ENCODE measurements around the gene SHC2.
"Not testable (repeated sequence)": the region's sequence is repeated elsewhere in the genome, so short reads cannot be mapped to it uniquely, and the experiment has no call there.

The SHC2 gene

DNA sequence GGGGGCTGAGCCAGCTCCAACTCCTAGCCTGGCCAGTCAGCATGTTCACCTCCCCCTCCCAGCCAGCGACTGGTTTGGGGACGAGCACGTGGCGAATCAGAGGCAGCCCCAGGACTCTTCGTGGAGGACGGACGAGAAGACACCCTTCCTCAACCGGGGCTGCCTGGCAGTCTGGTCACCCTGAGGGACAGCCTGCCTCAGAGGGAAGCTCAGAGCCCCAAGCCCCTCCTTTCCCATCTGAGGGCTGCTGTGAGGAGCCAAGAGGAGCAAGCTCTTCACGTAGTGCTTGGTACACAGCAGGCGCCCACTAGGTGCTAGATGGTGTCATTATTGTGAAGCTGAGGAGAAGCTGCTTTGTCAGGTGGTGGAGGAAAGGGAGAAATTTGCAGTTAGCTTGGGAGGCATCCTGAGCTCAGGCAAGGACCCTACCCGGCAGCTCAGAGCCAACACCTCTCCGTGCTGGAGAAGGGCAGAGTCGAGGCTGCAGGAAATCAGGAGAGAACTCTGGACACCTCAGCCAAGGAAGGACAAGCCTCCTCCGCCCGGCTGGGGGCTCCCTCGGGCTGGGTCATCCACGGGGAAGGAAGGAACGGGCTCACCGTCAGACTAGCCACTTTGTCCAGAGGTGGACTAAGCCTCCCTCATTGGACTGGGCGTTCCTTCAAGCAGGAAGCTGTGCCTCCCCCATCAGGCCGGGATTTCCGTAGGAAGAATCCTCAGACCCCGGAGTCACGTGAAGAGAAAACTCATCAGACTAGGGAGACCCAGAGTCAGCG lies 37.0 kb downstream of the SHC2 start:
- DNase-seq (ENCODE audit: low spot score), result no peak

DNA sequence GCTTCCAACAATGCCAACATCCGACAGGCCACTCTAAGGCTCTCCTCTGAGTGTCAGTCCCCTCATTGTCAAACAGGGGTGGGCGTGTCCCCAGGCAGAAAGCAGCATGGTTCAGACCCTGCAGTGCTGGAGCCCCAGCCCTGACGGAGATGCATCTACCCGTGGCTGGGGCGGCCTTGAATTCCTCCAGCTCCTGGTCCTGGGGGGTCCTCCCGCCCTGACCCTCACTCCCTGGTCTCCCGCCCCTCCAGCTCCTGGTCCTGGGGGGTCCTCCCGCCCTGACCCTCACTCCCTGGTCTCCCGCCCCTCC lies 38.0 kb downstream of the SHC2 start:
- not testable (repeated sequence) for DNase-seq (ENCODE audit: low spot score)

DNA sequence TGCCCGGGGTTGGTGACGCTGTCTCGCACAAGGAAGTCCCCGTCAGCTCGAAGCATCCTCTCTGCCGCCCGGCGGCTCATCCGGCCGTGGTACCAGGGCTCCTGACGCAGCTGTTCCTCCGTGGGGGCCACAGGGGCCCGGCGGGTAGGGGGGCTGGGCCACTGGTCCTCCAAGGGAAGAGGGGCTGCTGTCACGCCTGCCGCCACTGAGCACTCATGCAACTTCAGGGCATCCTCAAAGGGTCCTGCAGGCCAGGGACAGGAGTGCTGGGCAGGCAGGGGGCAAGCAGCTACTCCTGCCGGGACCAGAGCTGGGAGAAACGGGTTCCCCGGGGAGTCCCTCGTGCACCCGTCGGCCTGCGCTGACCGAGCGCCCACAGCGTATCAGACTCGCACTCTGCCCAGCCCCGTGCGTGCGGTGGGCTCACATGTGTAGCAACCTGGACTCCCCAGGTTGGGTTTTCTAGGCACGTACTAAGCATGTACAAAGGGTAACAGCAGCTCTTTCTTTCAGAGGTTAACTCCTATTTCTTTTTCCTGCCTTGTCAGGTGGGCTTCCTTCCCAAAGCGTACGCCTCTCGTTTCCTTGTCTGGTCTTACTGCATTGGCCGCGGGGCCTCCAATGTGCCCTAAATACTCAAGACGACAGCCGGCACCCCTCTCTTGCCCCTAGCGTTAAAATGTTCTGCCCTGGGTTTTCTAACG lies 38.5 kb downstream of the SHC2 start:
- DNase-seq (ENCODE audit: low spot score), result no peak

DNA sequence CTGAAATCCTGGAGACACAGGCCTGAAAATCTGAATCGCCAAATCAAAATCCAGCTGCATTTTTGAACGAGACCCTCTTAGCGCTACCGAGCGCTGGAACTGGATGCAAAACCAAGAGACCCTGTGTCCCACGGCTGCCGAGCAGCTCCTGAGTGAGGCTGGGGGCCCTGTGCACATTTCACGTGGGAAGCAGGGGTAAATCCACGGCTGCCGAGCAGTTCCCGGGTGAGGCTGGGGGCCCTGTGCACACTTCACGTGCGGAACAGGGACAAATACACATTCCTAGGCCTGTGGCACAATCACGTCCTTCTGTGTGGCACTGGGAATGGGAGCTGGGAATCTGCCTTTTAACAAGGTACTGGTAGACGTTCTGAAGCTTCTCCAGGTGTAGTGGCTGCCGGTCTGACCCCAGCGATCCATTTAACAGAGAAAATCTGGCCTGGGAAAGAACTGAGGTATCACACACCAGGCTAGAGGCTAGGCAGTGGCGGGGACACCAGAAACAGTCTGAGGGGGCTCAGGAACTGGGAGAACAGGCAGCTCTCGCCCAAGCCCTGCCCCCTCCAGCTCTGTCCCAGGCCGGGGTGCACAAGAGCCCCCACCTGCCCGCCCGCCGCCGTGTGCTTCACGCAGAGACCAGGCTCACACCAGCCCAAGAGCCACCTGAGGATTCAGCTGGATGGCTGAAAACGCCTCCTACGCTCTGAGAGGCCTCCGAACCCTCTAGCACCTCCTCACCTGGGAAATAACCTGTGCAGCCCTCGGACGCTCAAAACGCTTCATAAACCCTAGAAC lies 40.9 kb downstream of the SHC2 start:
- DNase-seq (ENCODE audit: low spot score), result no peak

DNA sequence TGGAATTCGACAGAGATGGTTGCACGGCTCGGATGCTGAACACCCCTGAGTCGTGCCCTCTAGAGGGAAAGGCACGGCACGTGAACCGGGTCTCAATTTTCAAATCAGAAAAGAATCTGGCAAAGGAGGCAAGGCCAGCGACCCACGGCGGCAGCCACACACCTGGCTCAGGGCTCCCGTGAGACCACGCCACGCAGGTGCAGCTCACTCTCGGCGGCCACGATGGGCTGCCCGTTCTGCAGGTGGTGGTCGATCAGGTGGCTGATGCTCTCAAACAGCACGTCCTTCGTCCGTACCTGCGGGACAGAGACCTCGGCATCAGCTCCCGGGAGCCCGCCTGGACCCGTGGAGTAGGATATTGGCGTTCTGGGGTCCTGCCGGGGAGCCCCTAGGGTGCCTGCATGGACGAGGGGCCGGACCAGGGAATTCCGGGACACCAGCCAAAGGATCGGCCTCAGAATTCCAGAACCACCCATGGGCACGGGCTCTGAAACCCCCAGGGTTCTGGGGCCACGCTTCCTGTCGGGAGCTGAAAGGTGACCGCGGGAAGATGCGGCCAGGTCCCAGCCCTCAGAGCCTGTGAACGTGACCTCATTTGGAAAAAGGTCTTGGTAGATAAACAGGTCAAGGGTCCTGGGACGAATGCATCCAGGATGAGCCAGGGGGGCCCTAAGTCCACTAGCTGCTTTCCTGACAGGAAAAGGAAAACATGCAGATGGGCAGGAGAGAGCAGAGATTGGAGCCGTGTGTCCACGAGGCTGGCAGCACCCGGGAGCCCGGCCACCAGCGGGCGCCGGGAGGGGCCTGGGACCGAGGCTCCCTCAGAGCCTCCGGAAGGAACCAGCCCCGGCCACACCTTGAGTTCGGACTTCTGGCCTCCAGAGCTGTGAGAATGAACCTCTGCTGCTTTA lies 41.8 kb downstream of the SHC2 start:
- no peak for DNase-seq (ENCODE audit: low spot score)

DNA sequence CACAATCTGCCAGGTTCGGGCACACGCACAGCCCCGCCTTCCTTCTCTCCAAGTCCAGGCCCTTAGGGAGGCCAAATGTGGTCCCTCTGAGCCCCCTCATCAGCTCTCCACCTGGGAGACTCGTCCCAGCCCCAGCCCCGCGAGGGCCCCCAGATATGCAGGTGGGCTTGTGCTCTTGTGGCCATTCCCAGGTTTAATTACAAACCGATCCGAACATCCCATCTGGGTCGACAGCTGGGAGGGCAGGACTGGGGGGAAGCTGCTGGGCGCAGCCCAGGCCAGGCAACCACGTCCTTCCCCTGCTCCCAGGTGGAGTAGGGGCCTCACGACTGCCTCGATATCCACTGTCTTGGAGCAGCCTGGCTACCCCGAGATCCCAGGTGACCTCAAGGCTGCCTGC lies 44.4 kb downstream of the SHC2 start:
- no peak for DNase-seq (ENCODE audit: low spot score)

DNA sequence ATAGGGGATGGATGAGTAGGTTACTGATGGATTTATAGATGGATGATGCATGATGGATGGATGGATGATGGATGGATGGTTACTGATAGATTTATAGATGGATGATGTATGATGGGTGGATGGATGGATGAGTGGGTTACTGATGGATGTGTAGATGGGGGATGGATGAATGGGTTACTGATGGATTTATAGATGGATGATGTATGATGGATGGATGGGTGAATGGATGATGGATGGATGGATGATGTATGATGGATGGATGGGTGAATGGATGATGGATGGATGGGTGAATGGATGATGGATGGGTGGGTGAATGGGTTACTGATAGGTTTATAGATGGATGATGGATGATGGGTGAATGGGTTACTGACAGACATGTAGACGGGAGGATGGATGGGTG lies 45.5 kb downstream of the SHC2 start:
- no peak for DNase-seq (ENCODE audit: low spot score)

DNA sequence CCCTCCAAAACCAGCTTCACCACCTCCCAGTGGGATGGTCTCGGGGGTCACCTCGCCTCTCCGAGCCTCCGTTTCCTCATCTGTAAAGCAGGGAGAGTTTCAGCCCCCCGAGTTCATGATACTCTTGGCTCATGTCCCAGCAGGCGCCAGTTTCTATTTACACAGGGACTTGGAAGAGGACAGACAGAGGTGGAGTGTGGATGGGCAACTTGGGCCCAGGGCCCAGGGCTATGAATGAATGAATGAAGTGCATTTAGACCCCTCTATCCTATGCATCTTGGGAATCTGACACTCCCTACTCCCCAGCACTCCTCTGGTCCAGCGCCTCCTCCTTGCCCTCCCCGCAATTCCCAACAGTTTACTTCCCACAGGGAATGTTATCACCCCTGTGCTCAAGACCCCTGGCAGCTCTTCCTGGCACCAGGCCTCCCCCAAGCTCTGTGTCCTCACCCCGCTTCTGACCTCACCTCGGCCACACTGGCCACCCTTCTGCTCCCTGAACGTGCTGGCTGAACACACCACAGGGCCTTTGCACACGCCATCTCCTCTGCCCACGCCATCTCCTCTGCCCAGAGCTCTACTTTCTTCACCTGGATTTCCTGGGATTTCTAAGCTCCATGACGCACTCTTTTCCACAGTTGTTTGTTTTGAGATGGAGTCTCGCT lies 46.9 kb downstream of the SHC2 start:
- DNase-seq (ENCODE audit: low spot score), result no peak

DNA sequence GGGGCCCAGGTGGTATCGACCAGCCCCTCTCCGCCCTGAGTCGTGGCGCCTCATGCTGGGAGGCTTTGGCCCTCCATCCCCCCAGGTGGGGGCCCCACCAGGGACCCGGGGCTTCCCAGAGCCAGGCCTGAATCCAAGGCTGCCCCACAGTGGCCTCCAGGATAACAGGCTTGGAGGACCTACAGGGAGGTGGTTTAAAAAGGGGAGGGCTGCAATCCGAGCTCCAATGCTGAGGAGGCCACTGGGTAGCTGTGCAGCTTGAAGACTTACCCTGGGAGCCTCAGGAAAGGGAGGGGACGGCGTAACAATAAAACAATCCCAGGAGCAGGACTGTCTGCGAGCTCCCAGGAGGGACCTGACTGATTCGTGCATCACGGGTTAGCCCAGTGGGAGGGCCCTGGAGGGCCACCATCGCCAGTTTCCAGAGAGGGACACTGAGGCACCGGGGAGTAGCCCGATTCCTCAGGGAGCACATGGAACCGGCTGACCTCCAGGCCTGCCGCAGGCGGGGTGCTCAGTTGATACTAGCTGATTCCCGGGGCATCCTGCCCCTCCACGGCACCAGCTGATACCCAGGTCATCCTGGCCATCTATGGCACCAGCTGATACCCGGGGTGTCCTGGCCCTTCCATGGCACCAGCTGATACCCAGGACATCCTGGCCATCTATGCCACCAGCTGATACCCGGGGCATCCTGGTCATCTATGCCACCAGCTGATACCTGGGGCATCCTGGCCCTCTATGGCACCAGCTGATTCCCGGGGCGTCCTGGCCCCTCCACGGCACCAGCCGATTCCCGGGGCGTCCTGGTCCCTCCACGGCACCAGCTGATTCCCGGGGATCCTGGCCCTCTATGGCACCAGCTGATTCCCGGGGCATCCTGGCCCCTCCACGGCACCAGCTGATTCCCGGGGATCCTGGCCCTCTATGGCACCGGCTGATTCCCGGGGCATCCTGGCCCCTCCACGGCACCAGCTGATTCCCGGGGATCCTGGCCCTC lies 48.2 kb downstream of the SHC2 start:
- peak; percentile 21 for DNase-seq (ENCODE audit: low spot score)

DNA sequence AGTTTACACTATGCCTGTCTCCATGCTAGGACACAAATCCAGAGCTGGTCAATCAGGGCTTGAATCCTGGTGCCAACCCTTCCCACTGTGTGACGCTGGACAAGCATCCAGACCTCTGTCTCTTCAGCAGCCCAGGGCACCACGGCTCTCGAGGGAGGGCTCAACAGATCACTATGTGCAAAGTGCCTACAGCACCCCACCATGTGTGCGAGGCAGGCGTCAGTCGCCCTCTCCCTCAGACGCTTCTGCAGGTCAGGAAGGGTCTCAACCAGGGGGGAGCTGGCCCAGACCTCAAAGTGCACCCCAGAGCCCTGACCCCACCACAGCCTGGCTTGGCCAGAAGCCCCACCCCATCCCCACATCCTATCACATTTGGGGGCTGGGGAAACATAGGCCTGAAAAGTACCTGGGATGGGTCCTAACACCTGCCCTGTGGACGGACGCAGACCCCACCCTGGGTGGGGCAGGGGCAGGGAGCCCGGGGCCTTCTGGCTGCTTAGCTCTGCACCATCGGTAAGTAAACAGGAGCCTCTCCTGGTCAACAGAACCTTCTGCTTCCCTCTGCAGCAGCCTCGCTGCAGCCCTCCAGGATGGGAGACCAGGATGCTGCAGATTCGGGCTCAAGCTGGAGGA lies 49.0 kb downstream of the SHC2 start:
- no peak for DNase-seq (ENCODE audit: low spot score)

DNA sequence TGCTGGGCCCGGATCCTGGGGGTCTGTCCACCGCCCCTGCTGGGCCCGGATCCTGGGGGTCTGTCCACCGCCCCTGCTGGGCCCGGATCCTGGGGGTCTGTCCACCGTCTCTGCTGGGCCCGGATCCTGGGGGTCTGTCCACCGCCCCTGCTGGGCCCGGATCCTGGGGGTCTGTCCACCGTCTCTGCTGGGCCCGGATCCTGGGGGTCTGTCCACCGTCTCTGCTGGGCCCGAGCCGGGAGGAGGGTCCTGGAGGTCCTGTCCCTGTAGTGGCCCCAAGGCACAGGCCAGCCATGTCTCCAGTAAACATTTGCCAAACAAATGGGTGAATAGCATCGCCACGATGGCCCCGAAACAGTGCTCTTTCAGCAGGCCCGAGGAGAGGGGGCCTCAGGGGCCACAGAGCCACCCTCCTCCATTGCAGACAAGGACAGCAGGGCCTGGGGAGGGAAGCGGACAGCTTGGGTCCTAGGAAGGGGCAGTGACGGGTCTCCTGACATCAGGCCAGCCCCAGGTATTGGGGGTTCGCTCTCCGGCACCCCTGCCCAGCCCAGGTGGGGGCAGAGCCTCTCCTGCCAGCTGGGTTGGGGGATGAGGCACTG lies 49.6 kb downstream of the SHC2 start:
- DNase-seq (ENCODE audit: low spot score), result not testable (repeated sequence)

DNA sequence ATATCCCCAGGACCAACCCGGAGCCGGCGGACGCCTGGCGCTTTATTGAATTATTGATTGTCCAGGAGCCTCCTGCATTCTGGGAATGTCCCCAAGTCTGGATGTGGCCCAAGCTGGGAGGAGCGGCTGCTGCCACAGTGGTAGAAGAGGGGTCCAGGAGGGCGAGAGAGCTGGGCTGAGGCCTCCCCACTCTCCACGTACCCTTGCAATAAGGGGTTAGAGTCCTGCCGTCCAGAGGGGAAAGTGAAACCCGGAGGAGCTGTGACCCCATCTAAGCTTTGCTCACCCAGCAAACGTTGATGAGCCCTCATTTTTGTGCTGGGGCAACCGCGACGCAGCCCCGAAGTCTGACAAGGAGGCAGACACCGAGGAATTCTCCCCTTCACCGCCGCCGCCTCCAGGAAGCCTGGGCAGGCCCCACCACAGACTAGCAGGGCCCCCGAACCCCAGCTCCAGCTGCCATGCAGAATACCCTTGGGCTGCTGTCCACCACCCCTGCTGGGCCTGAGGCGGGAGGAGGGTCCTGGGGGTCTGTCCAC lies 50.5 kb downstream of the SHC2 start:
- DNase-seq (ENCODE audit: low spot score), result no peak

DNA sequence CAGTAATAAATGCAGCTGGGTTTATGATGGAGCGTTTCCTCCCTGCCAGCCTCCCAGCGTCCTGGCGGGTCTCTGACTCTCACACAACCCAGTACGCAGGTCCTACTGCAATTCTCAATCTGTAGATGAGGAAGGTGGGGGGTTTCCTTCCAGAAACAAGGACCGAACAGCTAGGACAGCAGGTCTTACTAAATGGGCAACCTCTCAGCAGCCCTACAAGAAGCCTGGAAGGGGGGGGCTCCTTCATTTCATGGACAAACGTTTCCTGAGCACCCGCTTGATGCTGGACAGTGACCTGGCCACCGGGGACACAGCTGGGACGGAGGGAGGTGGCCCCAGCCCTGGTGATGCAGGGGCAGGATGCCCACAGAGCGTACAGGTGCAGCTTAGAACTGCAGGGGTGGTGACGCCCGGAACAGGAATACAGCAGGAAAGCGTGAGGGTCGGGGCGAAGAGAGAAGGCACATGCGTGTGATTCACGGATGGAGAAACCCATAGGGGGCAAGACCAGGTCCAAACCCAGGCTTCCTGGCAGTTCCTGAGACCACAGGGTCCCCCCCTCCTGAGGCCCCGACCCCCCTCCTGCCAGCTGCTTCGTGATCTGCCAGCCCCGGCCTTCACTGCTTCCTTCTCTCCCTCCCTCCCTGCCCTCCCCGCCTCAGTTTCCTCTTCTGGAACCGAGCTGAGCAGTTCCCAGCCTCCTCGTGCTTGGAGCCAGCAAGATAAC lies 51.2 kb downstream of the SHC2 start:
- no peak for DNase-seq (ENCODE audit: low spot score)

DNA sequence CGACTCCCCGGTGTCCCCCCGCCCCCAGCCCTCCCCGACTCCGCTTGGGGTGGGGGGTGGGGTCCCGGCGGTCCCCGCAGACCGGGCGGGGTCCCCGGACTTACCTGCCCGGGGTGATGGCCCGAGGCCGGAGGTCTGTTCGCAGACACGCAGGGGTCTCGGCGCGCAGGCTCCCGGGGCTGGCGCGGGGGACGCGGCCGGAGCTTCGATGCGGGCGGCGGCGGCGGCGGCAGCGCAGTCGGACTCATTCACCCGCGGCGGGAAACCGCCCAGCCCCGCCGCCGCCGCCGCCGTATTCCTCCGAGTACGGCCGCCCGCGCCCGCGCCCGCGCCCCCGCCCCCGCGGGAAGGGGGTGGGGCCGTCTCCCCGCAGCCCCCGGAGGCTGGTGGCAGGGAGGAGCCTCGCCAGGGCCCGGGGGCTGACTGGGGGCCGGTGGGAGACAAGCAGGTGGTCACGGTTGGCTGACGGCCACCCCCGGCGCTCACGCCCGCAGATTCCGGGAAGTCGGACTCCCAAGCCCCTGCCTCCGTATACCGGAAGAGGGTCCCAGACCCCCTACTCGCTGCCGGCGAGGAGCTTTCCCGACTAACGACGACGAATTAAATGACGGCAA lies 51.8 kb downstream of the SHC2 start, which contains the start of gene C2CD4C:
Gene C2CD4C (minus strand): TSS at position 246 of the 614 bp plus-strand sequence. CDS start 786 bp downstream, outside the sequence.
- no peak for DNase-seq (ENCODE audit: low spot score)

DNA sequence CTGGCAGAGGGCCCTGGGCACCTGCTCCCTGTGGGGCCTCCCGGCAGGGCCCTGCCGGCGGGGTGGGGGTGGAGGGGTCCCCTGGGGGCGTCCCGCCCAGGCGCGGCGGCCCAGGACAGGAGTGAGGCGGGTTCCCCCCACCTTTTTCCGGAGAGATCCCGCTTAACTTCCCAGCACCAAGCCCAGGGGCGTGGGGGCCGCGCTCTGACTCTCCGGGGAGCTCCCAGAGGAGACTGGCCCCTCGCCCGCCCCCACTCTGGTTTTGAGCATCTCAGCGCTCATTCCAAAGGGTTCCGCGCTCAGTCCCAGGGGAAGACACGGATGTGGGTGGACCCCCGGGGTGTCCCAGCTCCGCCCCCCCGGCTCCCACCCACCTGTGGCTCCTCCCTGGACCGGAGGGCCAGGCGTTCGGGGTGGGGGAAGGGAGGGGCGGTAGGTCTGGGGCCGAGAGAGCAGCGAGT lies 52.4 kb downstream of the SHC2 start:
- DNase-seq (ENCODE audit: low spot score), result no peak

DNA sequence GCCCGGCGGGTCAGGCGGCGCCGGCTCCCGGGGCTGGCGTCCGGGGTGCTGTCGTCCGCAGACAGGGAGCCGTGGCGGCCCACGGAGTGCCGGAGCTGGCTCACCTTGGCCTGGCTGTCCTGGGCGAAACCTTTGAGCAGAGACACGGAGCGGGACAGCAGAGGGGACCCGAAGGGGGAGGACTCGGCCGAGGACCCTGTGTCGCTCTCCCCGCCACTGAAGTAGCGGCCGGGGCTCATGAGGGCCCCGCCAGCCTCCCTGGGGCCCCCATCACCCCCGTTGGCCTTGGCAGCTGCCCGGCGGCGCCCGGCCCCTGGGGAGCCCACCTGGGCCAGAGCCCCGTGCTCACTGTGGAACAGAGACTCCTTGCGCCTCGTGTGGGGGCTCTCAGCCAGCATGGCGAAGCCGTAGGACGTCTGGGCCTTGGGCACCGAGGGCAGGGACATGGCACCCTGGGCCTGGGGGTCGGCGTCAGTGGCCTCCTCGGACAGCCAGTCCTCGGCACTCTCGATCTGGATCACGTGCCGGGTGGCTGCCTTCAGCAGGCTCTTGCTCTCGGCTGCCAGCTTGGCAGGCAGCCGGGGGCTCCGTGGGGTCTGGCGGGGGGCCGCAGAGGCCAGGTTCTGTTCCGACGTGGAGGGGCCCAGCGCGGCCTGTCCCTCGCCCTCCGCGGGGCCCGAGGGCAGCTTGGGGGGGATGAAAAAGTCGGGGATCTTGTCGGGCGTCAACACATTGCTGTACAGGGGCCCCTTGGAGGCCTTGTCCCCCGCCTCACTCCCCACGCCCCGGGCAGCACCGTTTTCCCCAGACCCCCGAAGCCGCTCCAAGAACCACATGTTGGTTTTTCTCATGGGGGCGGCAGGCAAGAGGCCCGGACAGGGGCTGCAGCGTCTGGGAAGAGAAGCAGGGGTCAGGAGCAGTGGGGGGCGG lies 53.1 kb downstream of the SHC2 start:
- no peak for DNase-seq (ENCODE audit: low spot score)

All from cerebellar cortex (tissue), 1 donor.